ENCODE results near the gene DCANP1.

Gene DCANP1

GRCh38 chr5:135452321-135453030 lies 5.3 kb upstream of the DCANP1 start, which contains the start of gene TIFAB:
Gene TIFAB, minus strand, starts transcription at chr5:135452351. Its CDS starts 2,412 bp downstream, at chr5:135449939.
- no peak for DNase-seq (ENCODE audit: low spot score)
- TF ChIP-seq CTCF (IDR thresholded peaks at IDR 0.05; ENCODE audit: borderline replicate concordance, control extremely low read depth, extremely low read depth, insufficient read depth, missing control alignments): no peak
- in situ Hi-C loops (cut with MboI; ENCODE audit: low sequenced_read_pairs, unreplicated experiment): loop anchor here (25.0 kb wide), 1 partner anchor 385 kb away; the partner anchor contains the start of gene SLC25A48

- no peak for DNase-seq (ENCODE audit: low spot score)
- TF ChIP-seq CTCF (IDR thresholded peaks at IDR 0.05; ENCODE audit: borderline replicate concordance, control extremely low read depth, extremely low read depth, insufficient read depth, missing control alignments): no peak
- in situ Hi-C loops (cut with MboI; ENCODE audit: low sequenced_read_pairs, unreplicated experiment): loop anchor here (25.0 kb wide), 1 partner anchor 386 kb away; the partner anchor contains the start of gene SLC25A48
Measured at GRCh38 chr5:135451581-135452320, 4.6 kb upstream of the DCANP1 start.

- no peak for TF ChIP-seq CTCF (IDR thresholded peaks at IDR 0.05; ENCODE audit: borderline replicate concordance, control extremely low read depth, extremely low read depth, insufficient read depth, missing control alignments)
- DNase-seq (ENCODE audit: low spot score): no peak
Measured at GRCh38 chr5:135450952-135451351, 3.8 kb upstream of the DCANP1 start.

DNA sequence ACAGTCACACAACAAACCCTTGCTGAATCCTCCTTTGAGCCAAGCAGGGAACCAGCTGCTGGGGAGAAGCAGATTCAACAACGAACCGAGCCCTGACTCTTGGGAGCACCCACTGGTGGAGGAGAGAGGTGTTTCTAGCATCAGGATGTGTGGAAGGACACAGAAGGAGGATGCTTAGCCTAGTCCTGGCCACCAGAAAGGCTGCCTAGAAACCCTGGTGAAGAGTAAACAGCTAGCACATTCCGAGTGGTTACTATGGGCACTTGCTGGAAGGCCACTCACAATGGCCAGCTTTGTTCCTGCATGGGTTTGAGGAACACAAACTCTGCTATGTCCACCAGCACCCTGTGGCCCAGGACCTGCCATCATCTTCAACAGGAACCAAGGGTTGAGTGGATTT lies 3.2 kb upstream of the DCANP1 start:
- TF ChIP-seq CTCF (IDR thresholded peaks at IDR 0.05; ENCODE audit: borderline replicate concordance, control extremely low read depth, extremely low read depth, insufficient read depth, missing control alignments): no peak
- in situ Hi-C loops (cut with MboI; ENCODE audit: low sequenced_read_pairs, unreplicated experiment): loop anchor here (25.0 kb wide), 1 partner anchor 387 kb away; the partner anchor contains the start of gene SLC25A48
- DNase-seq (ENCODE audit: low spot score): no peak

More at GRCh38 chr5:135450952-135451351, 3.8 kb upstream of the DCANP1 start:
- in situ Hi-C loops (cut with MboI; ENCODE audit: low sequenced_read_pairs, unreplicated experiment): loop anchor here (25.0 kb wide), 1 partner anchor 386 kb away; the partner anchor contains the start of gene SLC25A48

DNA sequence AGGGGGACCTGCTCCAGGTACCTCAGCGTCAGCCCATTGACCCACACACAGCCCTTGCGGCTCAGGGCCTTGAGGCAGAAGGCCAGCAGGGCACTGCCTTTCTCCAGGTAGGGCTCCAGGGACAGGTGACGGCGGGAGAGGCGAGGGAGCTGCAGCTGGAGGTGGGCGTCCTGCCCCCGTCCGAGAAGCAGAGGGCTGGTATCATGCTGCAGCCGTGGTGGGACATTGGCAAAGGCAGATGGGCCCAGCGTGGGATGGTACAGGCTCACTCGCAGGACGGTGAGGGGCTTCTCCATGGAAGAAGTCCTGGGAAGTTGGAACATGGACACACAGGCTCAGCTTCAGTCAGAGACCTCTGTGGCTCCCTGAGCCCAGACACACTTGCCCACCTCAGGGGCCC lies 2.5 kb upstream of the DCANP1 start:
- DNase-seq (ENCODE audit: low spot score): no peak
- no peak for TF ChIP-seq CTCF (IDR thresholded peaks at IDR 0.05; ENCODE audit: borderline replicate concordance, control extremely low read depth, extremely low read depth, insufficient read depth, missing control alignments)
- in situ Hi-C loops (cut with MboI; ENCODE audit: low sequenced_read_pairs, unreplicated experiment): loop anchor here (25.0 kb wide), 1 partner anchor 388 kb away; the partner anchor contains the start of gene SLC25A48

- TF ChIP-seq CTCF (IDR thresholded peaks at IDR 0.05; ENCODE audit: borderline replicate concordance, control extremely low read depth, extremely low read depth, insufficient read depth, missing control alignments): no peak
- DNase-seq (ENCODE audit: low spot score): no peak
- in situ Hi-C loops (cut with MboI; ENCODE audit: low sequenced_read_pairs, unreplicated experiment): no loop called here
Measured at GRCh38 chr5:135448791-135449507, 1.8 kb upstream of the DCANP1 start.
